ENCODE results near the gene ABHD1.
"Not testable (repeated sequence)": the region's sequence is repeated elsewhere in the genome, so short reads cannot be mapped to it uniquely, and the experiment has no call there.

Gene ABHD1

GRCh38 chr2:27109083-27109482 lies 14.5 kb upstream of the ABHD1 start:
- DNase-seq (ENCODE audit: low read depth in 2 of 2): no peak

- DNase-seq (ENCODE audit: low read depth in 2 of 2): not testable (repeated sequence)
Observed at GRCh38 chr2:27110603-27111352, 12.8 kb upstream of the ABHD1 start.

- not testable (repeated sequence) for DNase-seq (ENCODE audit: low read depth in 2 of 2)
Observed at GRCh38 chr2:27111392-27112078, 12.1 kb upstream of the ABHD1 start.

- no peak for DNase-seq (ENCODE audit: low read depth in 2 of 2)
Observed at GRCh38 chr2:27115519-27115918, 8.1 kb upstream of the ABHD1 start.

GRCh38 chr2:27117995-27118524 lies 5.6 kb upstream of the ABHD1 start:
- no peak for DNase-seq (ENCODE audit: low read depth in 2 of 2)

- no peak for DNase-seq (ENCODE audit: low read depth in 2 of 2)
Observed at GRCh38 chr2:27118525-27119329, 4.9 kb upstream of the ABHD1 start, which contains the start of gene CGREF1. TSS of gene CGREF1 (minus strand) at chr2:27119128. CDS start at chr2:27104366, 14,762 bp downstream.

GRCh38 chr2:27119330-27119670 lies 4.3 kb upstream of the ABHD1 start:
- not testable (repeated sequence) for DNase-seq (ENCODE audit: low read depth in 2 of 2)

- no peak for DNase-seq (ENCODE audit: low read depth in 2 of 2)
Observed at GRCh38 chr2:27121906-27122305, 1.7 kb upstream of the ABHD1 start.

GRCh38 chr2:27122791-27123190 lies 824 bp upstream of the ABHD1 start:
- DNase-seq (ENCODE audit: low read depth in 2 of 2): no peak

GRCh38 chr2:27125104-27125503 lies 1.5 kb downstream of the ABHD1 start:
- no peak for DNase-seq (ENCODE audit: low read depth in 2 of 2)

GRCh38 chr2:27126252-27126710 lies 2.7 kb downstream of the ABHD1 start:
- no peak for DNase-seq (ENCODE audit: low read depth in 2 of 2)

GRCh38 chr2:27127883-27128667 lies 4.5 kb downstream of the ABHD1 start:
- DNase-seq (ENCODE audit: low read depth in 2 of 2): no peak

GRCh38 chr2:27128668-27129571 lies 5.3 kb downstream of the ABHD1 start:
- DNase-seq (ENCODE audit: low read depth in 2 of 2): no peak

- no peak for DNase-seq (ENCODE audit: low read depth in 2 of 2)
Observed at GRCh38 chr2:27130396-27130795, 6.8 kb downstream of the ABHD1 start.

GRCh38 chr2:27131429-27131828 lies 7.8 kb downstream of the ABHD1 start:
- no peak for DNase-seq (ENCODE audit: low read depth in 2 of 2)

GRCh38 chr2:27133195-27133875 lies 9.7 kb downstream of the ABHD1 start:
- DNase-seq (ENCODE audit: low read depth in 2 of 2): no peak

- DNase-seq (ENCODE audit: low read depth in 2 of 2): peak; percentile 90 to 91
Observed at GRCh38 chr2:27133905-27134780, 10.5 kb downstream of the ABHD1 start, which contains the start of gene PREB. TSS of gene PREB (minus strand) at chr2:27134636. CDS start at chr2:27134421, 215 bp downstream.

- DNase-seq (ENCODE audit: low read depth in 2 of 2): no peak
Observed at GRCh38 chr2:27134781-27135477, 11.3 kb downstream of the ABHD1 start.

Data from fibroblast of skin of left quadriceps (primary cell).